WERI-Rb-1 (cell line): Measurements from ENCODE around the gene SUPT20H.

Experiments used
- DNase-seq: peaks from one replicate; pipeline ENCODE4 v3.0.0-alpha.2; 2020
- H3K27ac ChIP-seq: fragments of 250-450 bp; sonication (Bioruptor Pico); 2 replicates; pipeline ENCODE4 v1.5.1; 2020; ENCODE audit warnings: mild to moderate bottlenecking, moderate library complexity
- H3K27me3 ChIP-seq: fragments of 250-450 bp; sonication (Bioruptor Pico); 2 replicates; pipeline ENCODE4 v1.5.1; 2021; ENCODE audit warnings: mild to moderate bottlenecking, low read depth, moderate library complexity; ENCODE audit not compliant: insufficient read depth, severe bottlenecking
- H3K36me3 ChIP-seq: fragments of 250-450 bp; sonication (Bioruptor Pico); 2 replicates; pipeline ENCODE4 v1.5.1; 2020; ENCODE audit warnings: mild to moderate bottlenecking, moderate library complexity
- H3K4me3 ChIP-seq: 2 replicates; pipeline ENCODE4 v1.5.1; 2011; ENCODE audit warnings: low read depth, mild to moderate bottlenecking, control low read depth, low read length
- H3K9me3 ChIP-seq: fragments of 250-450 bp; sonication (Bioruptor Pico); 2 replicates; pipeline ENCODE4 v1.5.1; 2021; ENCODE audit warnings: mild to moderate bottlenecking, moderate library complexity; ENCODE audit not compliant: severe bottlenecking
- TF ChIP-seq, protein P1 (sequence below): IDR thresholded peaks from 2 replicates; pipeline ENCODE4 v1.5.1; 2011; ENCODE audit warnings: low read depth, mild to moderate bottlenecking, control low read depth, inconsistent platforms, low read length

Gene SUPT20H

DNA sequence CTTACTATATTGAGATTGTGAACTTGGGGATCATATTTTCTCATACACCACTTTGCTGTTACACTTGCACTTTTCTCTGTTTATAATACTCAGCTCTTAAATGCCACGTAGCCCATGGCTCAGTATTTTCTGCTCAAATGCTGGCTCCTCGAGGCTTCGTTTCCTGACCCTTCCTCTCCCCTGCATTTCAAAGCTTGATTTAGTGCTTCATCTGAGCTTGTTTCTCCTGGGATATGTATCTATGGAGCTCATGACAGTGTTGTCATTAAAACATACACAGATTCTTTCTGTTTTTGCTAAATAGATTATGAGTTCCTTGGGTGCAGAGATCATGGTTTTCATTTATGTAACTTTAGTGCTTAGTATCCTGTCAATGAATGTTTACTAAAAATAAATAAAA, 34.6 kb upstream of the SUPT20H start:
- Histone ChIP-seq H3K27ac (no peak overlapping the region), H3K27me3 (no peaks in the 10 kb centered on the region), H3K36me3 (no peaks in the 10 kb centered on the region), H3K4me3 (no peak overlapping the region), H3K9me3 (no peaks in the 10 kb centered on the region)
- DNase-seq: no peak
- TF ChIP-seq, protein P1, sequence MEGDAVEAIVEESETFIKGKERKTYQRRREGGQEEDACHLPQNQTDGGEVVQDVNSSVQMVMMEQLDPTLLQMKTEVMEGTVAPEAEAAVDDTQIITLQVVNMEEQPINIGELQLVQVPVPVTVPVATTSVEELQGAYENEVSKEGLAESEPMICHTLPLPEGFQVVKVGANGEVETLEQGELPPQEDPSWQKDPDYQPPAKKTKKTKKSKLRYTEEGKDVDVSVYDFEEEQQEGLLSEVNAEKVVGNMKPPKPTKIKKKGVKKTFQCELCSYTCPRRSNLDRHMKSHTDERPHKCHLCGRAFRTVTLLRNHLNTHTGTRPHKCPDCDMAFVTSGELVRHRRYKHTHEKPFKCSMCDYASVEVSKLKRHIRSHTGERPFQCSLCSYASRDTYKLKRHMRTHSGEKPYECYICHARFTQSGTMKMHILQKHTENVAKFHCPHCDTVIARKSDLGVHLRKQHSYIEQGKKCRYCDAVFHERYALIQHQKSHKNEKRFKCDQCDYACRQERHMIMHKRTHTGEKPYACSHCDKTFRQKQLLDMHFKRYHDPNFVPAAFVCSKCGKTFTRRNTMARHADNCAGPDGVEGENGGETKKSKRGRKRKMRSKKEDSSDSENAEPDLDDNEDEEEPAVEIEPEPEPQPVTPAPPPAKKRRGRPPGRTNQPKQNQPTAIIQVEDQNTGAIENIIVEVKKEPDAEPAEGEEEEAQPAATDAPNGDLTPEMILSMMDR: no peak

DNA sequence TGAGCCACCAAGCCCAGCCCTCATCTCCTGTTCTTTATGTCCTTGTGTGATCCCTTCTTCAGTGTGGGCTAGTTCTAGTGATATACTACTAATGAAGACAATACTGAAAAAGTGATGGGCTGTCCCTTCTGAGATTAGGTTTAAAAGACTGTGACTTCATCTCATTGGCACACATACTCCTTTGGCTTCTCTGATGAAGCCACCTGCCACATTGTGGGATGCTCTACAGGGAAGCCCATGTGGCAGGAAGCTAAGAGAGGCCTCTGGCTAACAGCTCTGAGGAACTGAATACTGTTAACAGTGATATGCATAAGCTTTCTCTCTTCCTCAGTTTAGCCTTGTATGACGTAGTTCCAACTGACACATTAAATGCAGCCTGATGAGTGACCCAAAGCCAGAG, 32.3 kb upstream of the SUPT20H start:
- DNase-seq: no peak
- no peaks in the 10 kb centered on the region for H3K27me3 ChIP-seq

GRCh38 chr13:37090912-37091311, 31.4 kb upstream of the SUPT20H start:
- DNase-seq: no peak

More for the DNA sequence above, 32.3 kb upstream of the SUPT20H start:
- TF ChIP-seq, protein P1: no peak
- H3K36me3 ChIP-seq: no peaks in the 10 kb centered on the region
- H3K27ac ChIP-seq: no peak overlapping the region
- H3K4me3 ChIP-seq: no peak overlapping the region
- H3K9me3 ChIP-seq: no peaks in the 10 kb centered on the region

DNA sequence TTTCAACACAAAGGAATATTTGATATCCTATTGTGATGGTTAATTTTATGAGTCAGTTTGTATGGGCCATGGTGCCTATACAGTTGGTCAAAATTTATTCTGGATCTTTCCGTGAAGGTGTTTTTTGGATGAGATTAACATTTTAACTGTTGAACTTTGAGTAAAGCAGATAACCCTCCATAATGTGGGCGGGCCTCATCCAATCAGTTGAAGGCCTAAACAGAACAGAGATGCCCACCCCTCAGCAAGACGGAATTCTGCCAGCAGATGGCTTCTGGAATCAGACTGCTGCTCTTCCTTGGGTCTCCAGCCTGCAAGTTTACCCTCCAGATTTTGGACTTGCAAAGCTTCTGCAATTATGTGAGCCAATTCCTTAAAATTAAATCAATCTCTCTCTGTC, 30.0 kb upstream of the SUPT20H start:
- no peaks in the 10 kb centered on the region for H3K36me3 ChIP-seq
- no peak for DNase-seq
- TF ChIP-seq, protein P1: no peak
- H3K4me3 ChIP-seq: no peak overlapping the region
- no peaks in the 10 kb centered on the region for H3K9me3 ChIP-seq
- no peaks in the 10 kb centered on the region for H3K27me3 ChIP-seq
- no peak overlapping the region for H3K27ac ChIP-seq

More at GRCh38 chr13:37090912-37091311, 31.4 kb upstream of the SUPT20H start:
- Histone ChIP-seq H3K9me3 (no peaks in the 10 kb centered on the region), H3K4me3 (no peak overlapping the region), H3K27ac (no peak overlapping the region), H3K27me3 (no peaks in the 10 kb centered on the region), H3K36me3 (no peaks in the 10 kb centered on the region)
- TF ChIP-seq, protein P1: no peak

DNA sequence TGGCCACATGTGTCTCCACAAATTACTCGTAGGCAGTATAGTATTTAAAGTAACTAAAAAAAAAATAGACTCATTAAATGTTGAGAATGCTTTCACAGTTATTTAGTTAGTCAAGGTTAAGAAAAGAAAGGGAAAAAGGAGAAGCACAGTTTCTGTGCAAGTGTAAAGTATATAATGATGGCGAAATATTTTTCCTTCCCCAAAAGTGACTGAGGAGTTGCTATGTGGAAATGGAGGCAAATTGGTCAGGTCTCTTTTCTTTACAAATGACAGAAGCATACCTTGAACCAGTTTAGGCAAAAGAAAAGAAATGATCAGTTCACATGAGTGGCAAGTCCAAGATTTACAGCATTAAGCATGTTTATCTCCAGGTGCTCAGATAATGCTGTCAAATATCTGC, 28.0 kb upstream of the SUPT20H start:
- no peak for DNase-seq
- TF ChIP-seq, protein P1: no peak
- no peak overlapping the region for H3K27ac ChIP-seq

GRCh38 chr13:37085606-37086005, 26.1 kb upstream of the SUPT20H start:
- no peak overlapping the region for H3K27ac ChIP-seq
- DNase-seq: no peak
- H3K36me3 ChIP-seq: no peaks in the 10 kb centered on the region
- TF ChIP-seq, protein P1: no peak
- no peak overlapping the region for H3K4me3 ChIP-seq
- no peaks in the 10 kb centered on the region for H3K9me3 ChIP-seq
- H3K27me3 ChIP-seq: no peaks in the 10 kb centered on the region

More for the DNA sequence above, 28.0 kb upstream of the SUPT20H start:
- no peaks in the 10 kb centered on the region for H3K36me3 ChIP-seq
- no peak overlapping the region for H3K4me3 ChIP-seq
- H3K27me3 ChIP-seq: no peaks in the 10 kb centered on the region
- H3K9me3 ChIP-seq: no peaks in the 10 kb centered on the region
